Astrocyte of the cerebellum (primary cell): ENCODE data around the gene ARHGAP45.

Experiments
- DNase-seq: peaks from one replicate; pipeline ENCODE4 v3.0.0-alpha.2; 2011; ENCODE audit warnings: low read depth
- H3K4me3 ChIP-seq: 2 replicates; pipeline ENCODE4 v1.5.1; 2011; ENCODE audit warnings: mild to moderate bottlenecking, low read depth, low read length, moderate library complexity
- CTCF ChIP-seq: IDR thresholded peaks from 2 replicates; pipeline ENCODE4 v1.5.1; 2012; ENCODE audit warnings: low read length, low read depth, moderate library complexity, mild to moderate bottlenecking; ENCODE audit errors: missing control alignments
- in situ Hi-C: cut with HindIII; loops from 2 replicates; pipeline ENCODE4 v1.10.0; 2017; ENCODE audit warnings: low sequenced_read_pairs

ARHGAP45 gene

GRCh38 chr19:1135454-1135853, 68.5 kb downstream of the ARHGAP45 start:
- in situ Hi-C loops = no loop called here
- no peak for TF ChIP-seq CTCF
- DNase-seq = no peak

GRCh38 chr19:1136201-1136600, 69.2 kb downstream of the ARHGAP45 start:
- no peak for TF ChIP-seq CTCF
- no peak for DNase-seq
- in situ Hi-C loops = no loop called here
- H3K4me3 ChIP-seq = no peak overlapping the region

More at GRCh38 chr19:1135454-1135853, 68.5 kb downstream of the ARHGAP45 start:
- no peak overlapping the region for H3K4me3 ChIP-seq
